Endothelial cell of umbilical vein (primary cell): Measurements from ENCODE around the gene CCDC40. TPM values are rescaled to one million over a fixed set of nuclear protein-coding genes. Genes with fewer than 3 reads are reported as not detected.

Experiments
- BruUV-seq: library from RNA; stranded (reverse); fragments of 400-500 nt; replicated peaks from 2 replicates; lab custom pipeline; 2021; lab: Mats Ljungman, UMichigan
- CTCF ChIA-PET: fragments of 300-600, 350-600 bp; sonication (Branson Sonifier 250); formaldehyde crosslinking; loops from one replicate; lab custom pipeline; 2021; ENCODE audit warnings: antibody characterized with exemption, inconsistent platforms; lab: Charles Lee
- POLR2A ChIA-PET: fragments of 300-600, 350-600 bp; sonication (Branson Sonifier 250); formaldehyde crosslinking; loops from one replicate; lab custom pipeline; 2021; ENCODE audit warnings: antibody characterized with exemption, inconsistent platforms; lab: Charles Lee
- DNase-seq: peaks from one replicate; pipeline ENCODE4 v3.0.0-alpha.2; 2011; ENCODE audit warnings: low read depth, low spot score
- FAIRE-seq: peaks from 2 replicates; lab custom pipeline; 2011; peaks lifted over from hg19 to GRCh38; lab: Jason Lieb, UNC
- H2AFZ ChIP-seq: 2 replicates; pipeline ENCODE4 v1.6.0; 2012; ENCODE audit warnings: low read depth, low read length, control low read depth, inconsistent platforms
- H3K27ac ChIP-seq: 2 replicates; pipeline ENCODE4 v1.5.1; 2011; ENCODE audit warnings: low read depth, mild to moderate bottlenecking, control low read depth, low read length, moderate library complexity; ENCODE audit not compliant: insufficient read depth
- H3K27me3 ChIP-seq, 2 experiments: 2 replicates each; pipeline versions ENCODE4 v1.6.0 to v1.6.1; 2011; ENCODE audit warnings: low read length in 2 of 2, mixed read lengths in 1 of 2; ENCODE audit not compliant: control insufficient read depth in 2 of 2, insufficient read depth in 2 of 2
- H3K36me3 ChIP-seq, 2 experiments: 2 replicates in 1 of 2; 3 replicates in 1 of 2; pipeline ENCODE4 v1.5.1; 2011; ENCODE audit warnings: low read length in 2 of 2, mild to moderate bottlenecking in 1 of 2, moderate library complexity in 1 of 2; ENCODE audit not compliant: control insufficient read depth in 2 of 2, insufficient read depth in 2 of 2; ENCODE audit errors: extremely low read depth in 1 of 2
- H3K4me1 ChIP-seq: 3 replicates; pipeline ENCODE4 v1.5.1; 2011; ENCODE audit warnings: mild to moderate bottlenecking, low read length; ENCODE audit not compliant: control insufficient read depth, insufficient read depth; ENCODE audit errors: extremely low read depth
- H3K4me2 ChIP-seq: 2 replicates; pipeline ENCODE4 v1.6.1; 2011; ENCODE audit warnings: low read length, control low read depth, mixed read lengths; ENCODE audit not compliant: insufficient read depth
- H3K4me3 ChIP-seq, 3 experiments: fragments of 200-600 bp in 1 of 3; sonication (generic), shearing (Covaris generic) in 1 of 3; replicated peaks in 1 of 3; 2 replicates each; pipeline ENCODE4 v1.5.1; 2011 to 2016; ENCODE audit warnings: control low read depth in 3 of 3, low read length in 3 of 3, mild to moderate bottlenecking in 2 of 3, inconsistent platforms in 1 of 3, low read depth in 1 of 3, moderate library complexity in 1 of 3; ENCODE audit not compliant: insufficient read depth in 1 of 3
- H3K79me2 ChIP-seq: 2 replicates; pipeline ENCODE4 v1.6.0; 2012; ENCODE audit warnings: low read length, inconsistent platforms; ENCODE audit not compliant: control insufficient read depth, insufficient read depth
- H3K9ac ChIP-seq: replicated peaks from 2 replicates; pipeline ENCODE3; 2011; ENCODE audit warnings: low read length, control low read depth; ENCODE audit not compliant: insufficient read depth; ENCODE audit errors: extremely low read depth
- H3K9me1 ChIP-seq: replicated peaks from 3 replicates; pipeline ENCODE4 v1.6.0; 2011; ENCODE audit warnings: mild to moderate bottlenecking, low read length; ENCODE audit not compliant: control insufficient read depth, insufficient read depth; ENCODE audit errors: extremely low read depth
- H3K9me3 ChIP-seq: replicated peaks from 2 replicates; pipeline ENCODE4 v1.5.1; 2012; ENCODE audit warnings: low read length, inconsistent platforms; ENCODE audit not compliant: control insufficient read depth, insufficient read depth
- H4K20me1 ChIP-seq: replicated peaks from 2 replicates; pipeline ENCODE3; 2011; ENCODE audit warnings: mild to moderate bottlenecking, low read length; ENCODE audit not compliant: control insufficient read depth, insufficient read depth; ENCODE audit errors: extremely low read depth
- CTCF ChIP-seq, 2 donors: IDR thresholded peaks; 1 replicate in 1 of 2; 2 replicates in 1 of 2; pipeline ENCODE4 v1.5.1; 2011; ENCODE audit warnings: low read length in 2 of 2, mild to moderate bottlenecking in 2 of 2, moderate library complexity in 2 of 2, control low read depth in 1 of 2, inconsistent platforms in 1 of 2, low read depth in 1 of 2; ENCODE audit not compliant: insufficient read depth in 1 of 2; ENCODE audit errors: extremely low read depth in 1 of 2
- EZH2 ChIP-seq: IDR thresholded peaks from 2 replicates; pipeline ENCODE4 v1.6.1; 2012; ENCODE audit warnings: borderline replicate concordance, low read depth, mild to moderate bottlenecking, moderate library complexity, low read length, inconsistent platforms; ENCODE audit not compliant: severe bottlenecking
- FOS ChIP-seq: IDR thresholded peaks from 2 replicates; pipeline ENCODE4 v1.6.1; 2011; ENCODE audit warnings: mild to moderate bottlenecking, low read length, moderate library complexity, borderline replicate concordance; ENCODE audit not compliant: insufficient read depth
- GATA2 ChIP-seq: IDR thresholded peaks from 2 replicates; pipeline ENCODE4 v1.7.0; 2011; ENCODE audit warnings: low read depth, mild to moderate bottlenecking, moderate library complexity, mixed read lengths, low read length; ENCODE audit not compliant: insufficient read length, insufficient read depth
- JUN ChIP-seq: IDR thresholded peaks from 2 replicates; pipeline ENCODE4 v1.6.1; 2011; ENCODE audit warnings: borderline replicate concordance, low read depth; ENCODE audit not compliant: insufficient read length, insufficient read depth
- MAX ChIP-seq: IDR thresholded peaks from 2 replicates; pipeline ENCODE4 v1.6.1; 2011; ENCODE audit not compliant: insufficient read depth, insufficient read length
- MYC ChIP-seq: IDR thresholded peaks from one replicate; pipeline ENCODE4 v1.6.1; 2011; ENCODE audit warnings: mild to moderate bottlenecking, low read depth, low read length
- POLR2A ChIP-seq: IDR thresholded peaks from 2 replicates; pipeline ENCODE4 v1.6.1; 2012; ENCODE audit warnings: low read depth, mild to moderate bottlenecking, control low read depth, low read length
- POLR2AphosphoS5 ChIP-seq: IDR thresholded peaks from 2 replicates; pipeline ENCODE4 v1.6.1; 2012; ENCODE audit warnings: low read depth, mild to moderate bottlenecking, control low read depth, low read length, moderate library complexity; ENCODE audit not compliant: insufficient read depth
- dilution Hi-C: fragments of 300-500 bp; cut with MboI; formaldehyde crosslinking; loops from one replicate; pipeline ENCODE4 v1.15.0; 2019; ENCODE audit warnings: low sequenced_read_pairs; ENCODE audit not compliant: extremely low pct_ligation_motif_present
- intact Hi-C: fragments of 100-400 bp; cut with micrococcal nuclease; formaldehyde crosslinking; loops from one replicate; pipeline ENCODE4 v1.10.0; 2022
- polyA plus RNA-seq, 4 experiments: library from polyadenylated mRNA; depleted of rRNA in 3 of 4; stranded (reverse) in 3 of 4; unstranded in 1 of 4; fragments of >200 nt; gene quantifications; 2 replicates each; pipeline versions ENCODE4 v1.2.1 to v1.2.3, GENCODE V29; 2011 to 2012; ENCODE audit warnings: missing spikeins in 1 of 4
- total RNA-seq: library from RNA; stranded (reverse); gene quantifications from 2 replicates; pipeline ENCODE4 v1.2.3, GENCODE V29; 2021

The CCDC40 gene
- total and polyA plus RNA-seq, 2 donors (not counting 3 experiments of a cell fraction or from before 2014, with no cell fraction given): 1.4 to 5.5 TPM

GRCh38 chr17:80133626-80133970 lies 97.2 kb downstream of the CCDC40 start:
- H3K4me2 ChIP-seq: no peak overlapping the region
- H3K4me1 ChIP-seq: no peaks in the 10 kb centered on the region
- DNase-seq (no peak), FAIRE-seq (no peak)
- peaks cover 0 to 3% of the 10 kb centered on the region in 2 experiments for H3K27me3 ChIP-seq
- dilution Hi-C loops: no loop called here
- intact Hi-C loops: no loop called here
- ChIA-PET CTCF (interaction anchor here (0.9 to 2.3 kb wide), 4 partner anchors 9 to 32 kb away, joined by 4 to 9 read pairs (median 4); partner anchors contain the start of gene GAA), POLR2A (interaction anchor here (1.2 kb wide), 1 partner anchor 12 kb away, joined by 7 read pairs; no protein-coding TSS in a partner anchor)
- H3K4me3 ChIP-seq: no peak overlapping the region
- no peaks in the 10 kb centered on the region for H3K9me3 ChIP-seq
- H2AFZ ChIP-seq: no peak overlapping the region
- TF ChIP-seq JUN (no peak), POLR2AphosphoS5 (no peak), MYC (no peak), MAX (no peak), FOS (no peak), EZH2 (no peak), CTCF (IDR thresholded peaks at IDR 0.05; ENCODE audit: extremely low read depth in 1 of 2, insufficient read depth in 1 of 2, low read depth in 1 of 2, low read length in 2 of 2) (no peak), GATA2 (no peak), POLR2A (no peak)
- H3K9ac ChIP-seq: no peak overlapping the region
- no TSS peak for BruUV-seq
- H3K27ac ChIP-seq: no peak overlapping the region
- no peaks in the 10 kb centered on the region for H3K9me1 ChIP-seq
- no peaks in the 10 kb centered on the region for H4K20me1 ChIP-seq
- H3K36me3 ChIP-seq: peaks cover 23 to 27% of the 10 kb centered on the region in 2 experiments
- no peaks in the 10 kb centered on the region for H3K79me2 ChIP-seq
